Effector CD4-positive, alpha-beta T cell (primary cell): ENCODE measurements around the gene ZNF227.
"Not testable (repeated sequence)": the region's sequence is repeated elsewhere in the genome, so short reads cannot be mapped to it uniquely, and the experiment has no call there.

ENCODE experiments used
- DNase-seq: peaks from one replicate; pipeline ENCODE4 v3.0.0-alpha.2; 2020

The ZNF227 gene

GRCh38 chr19:44252332-44252731 lies 40.0 kb downstream of the ZNF227 start:
- not testable (repeated sequence) for DNase-seq

DNA sequence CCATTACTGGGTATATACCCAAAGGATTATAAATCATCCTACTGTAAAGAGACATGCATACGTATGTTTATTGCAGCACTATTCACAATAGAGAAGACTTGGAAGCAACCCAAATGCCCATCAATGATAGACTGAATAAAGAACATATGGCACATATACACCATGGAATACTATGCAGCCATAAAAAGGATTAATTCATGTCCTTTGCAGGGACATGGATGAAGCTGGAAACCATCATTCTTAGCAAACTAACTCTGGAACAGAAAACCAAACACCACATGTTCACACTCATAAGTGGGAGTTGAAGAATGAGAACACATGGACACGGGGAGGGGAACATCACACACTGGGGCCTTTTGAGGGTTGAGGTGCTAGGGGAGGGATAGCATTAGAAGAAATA lies 41.1 kb downstream of the ZNF227 start:
- not testable (repeated sequence) for DNase-seq

DNA sequence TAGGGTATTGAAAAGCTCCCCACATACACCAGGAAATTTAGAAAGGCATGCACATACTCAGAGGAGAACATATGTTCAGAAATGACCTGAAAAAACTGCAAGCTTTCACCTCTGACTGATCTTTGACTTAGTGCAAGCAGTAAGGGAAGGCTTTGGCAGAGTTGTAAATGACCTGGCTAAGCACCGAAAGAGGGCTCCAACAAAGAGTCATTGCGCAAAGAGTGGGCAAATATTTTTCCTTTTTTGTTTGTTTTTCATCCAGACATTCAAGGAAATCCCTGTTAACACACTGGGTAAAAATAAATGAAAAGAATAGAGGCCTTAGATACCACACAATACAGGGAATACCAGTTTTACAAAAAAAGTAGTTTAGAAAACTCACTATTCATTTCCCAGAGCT lies 42.2 kb downstream of the ZNF227 start:
- DNase-seq = no peak

- no peak for DNase-seq
Observed at GRCh38 chr19:44255705-44256411, 43.5 kb downstream of the ZNF227 start.

- no peak for DNase-seq
Observed at GRCh38 chr19:44258136-44258535, 45.8 kb downstream of the ZNF227 start.

DNA sequence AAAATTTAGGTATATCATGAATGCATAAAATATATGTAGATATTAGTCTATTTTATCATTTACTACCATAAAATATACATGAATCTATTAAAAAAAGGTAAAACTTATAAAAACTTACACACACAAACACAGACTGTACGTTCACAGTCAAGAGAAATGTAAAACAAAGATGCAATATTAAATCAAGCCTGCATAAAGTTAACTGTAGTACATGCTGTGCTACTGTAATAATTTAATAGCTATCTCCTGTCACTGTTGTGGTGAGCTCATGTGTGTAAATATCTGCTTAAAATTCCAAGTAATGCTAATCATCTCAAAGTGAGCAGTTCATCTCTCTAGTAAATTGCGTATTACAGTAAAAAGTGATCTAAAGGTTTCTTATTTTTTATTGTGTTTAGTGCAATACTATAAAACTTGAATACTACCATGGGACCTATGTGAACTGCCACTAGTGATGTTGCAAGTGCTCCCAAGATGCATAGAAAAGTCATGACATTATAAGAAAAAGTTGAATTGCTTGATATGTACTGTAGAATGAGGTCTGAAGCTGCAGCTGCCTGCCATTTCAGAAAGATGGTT lies 46.6 kb downstream of the ZNF227 start:
- no peak for DNase-seq

DNA sequence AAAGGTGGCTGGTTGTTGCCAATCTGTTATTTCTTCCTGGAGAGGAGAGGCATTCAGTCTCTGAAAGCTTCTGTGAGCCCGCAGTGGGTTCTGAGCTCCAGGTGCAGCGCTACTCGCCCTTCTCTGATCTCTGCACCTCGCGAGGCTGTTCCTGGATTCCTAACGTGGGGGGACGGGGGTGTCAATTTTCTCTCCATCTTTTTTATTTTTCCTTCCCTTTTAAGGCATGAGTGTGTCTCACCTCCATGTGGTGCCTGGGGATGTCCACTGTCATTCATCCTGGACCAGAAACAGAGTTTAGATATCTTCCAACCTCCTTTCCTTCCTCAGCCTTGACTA lies 48.0 kb downstream of the ZNF227 start:
- no peak for DNase-seq

DNA sequence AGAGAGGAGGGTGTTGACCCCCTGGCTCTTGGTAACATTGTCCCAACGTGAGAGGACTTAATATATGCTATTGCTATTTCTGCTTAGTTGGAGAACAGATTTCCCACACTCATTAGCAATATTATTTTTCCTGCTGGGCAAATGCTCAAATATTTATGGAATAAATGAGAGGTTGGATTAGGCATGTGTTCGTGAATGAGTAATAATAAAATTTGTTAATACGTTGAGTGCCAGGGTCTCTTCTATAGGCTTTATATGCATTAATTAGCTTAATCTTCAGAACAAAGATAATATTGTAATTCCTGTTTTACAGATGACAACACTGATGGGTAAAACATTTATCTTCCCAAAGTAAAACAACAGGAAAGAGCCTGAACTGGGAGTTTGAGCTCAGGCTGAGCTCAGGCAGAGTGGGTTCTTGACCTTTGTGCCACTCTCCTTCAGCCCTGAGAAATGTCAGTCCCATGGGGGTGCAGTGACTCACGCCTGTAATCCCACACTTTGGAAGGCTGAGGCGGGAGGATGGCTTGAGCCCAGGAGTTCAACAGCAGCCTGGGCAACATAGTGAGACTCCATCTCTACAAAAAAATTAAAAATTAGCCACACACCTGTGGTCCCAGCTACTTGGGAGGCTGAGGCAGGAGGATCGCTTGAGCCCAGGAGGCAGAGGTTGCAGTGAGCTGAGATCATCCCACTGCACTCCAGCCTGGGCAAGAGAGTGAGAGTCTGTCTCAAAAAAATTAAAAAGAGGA lies 48.5 kb downstream of the ZNF227 start:
- DNase-seq = no peak

DNA sequence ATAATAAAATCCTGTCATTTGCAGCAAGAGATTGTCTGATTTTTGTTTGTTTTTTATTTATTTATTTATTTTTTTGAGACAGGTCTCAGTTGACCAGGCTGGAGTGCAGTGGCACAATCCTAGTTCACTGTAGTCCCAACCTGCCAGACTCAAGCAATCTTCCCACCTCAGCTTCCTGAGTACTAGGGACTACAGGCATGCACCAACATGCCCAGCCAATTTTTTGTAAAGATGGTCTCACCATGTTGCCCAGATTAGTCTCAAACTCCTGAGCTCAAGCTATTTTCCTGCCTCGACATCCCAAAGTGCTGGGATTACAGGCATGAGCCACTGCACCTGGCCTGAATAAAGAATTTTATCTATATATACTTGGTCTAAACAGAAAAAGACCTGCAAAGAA lies 65.0 kb downstream of the ZNF227 start:
- DNase-seq = no peak

DNA sequence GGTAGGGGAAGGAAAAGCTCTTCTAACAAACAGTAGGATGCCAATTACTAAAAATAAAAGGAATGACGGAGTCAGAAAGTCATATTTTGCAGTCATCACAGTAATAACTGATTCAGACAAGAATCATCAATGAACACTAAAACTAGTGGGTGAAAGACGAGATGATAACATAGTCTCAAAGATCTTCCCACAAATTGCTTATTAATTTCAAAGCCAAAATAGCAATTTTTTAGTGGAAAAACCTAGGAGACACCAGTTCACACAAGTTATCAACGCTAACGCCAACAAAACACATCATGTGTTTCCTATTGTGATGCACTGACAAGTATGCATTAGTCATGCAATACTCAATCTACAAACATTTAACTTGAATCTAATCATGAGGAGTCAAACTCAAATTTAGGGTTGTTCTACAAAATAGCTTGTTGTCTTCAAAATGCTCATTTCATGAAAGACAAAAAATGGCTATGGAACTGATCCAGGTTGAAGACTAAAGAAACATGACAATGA lies 65.9 kb downstream of the ZNF227 start:
- no peak for DNase-seq

GRCh38 chr19:44280916-44281315 lies 68.6 kb downstream of the ZNF227 start:
- no peak for DNase-seq

- DNase-seq = no peak
Observed at GRCh38 chr19:44282846-44283245, 70.5 kb downstream of the ZNF227 start.

DNA sequence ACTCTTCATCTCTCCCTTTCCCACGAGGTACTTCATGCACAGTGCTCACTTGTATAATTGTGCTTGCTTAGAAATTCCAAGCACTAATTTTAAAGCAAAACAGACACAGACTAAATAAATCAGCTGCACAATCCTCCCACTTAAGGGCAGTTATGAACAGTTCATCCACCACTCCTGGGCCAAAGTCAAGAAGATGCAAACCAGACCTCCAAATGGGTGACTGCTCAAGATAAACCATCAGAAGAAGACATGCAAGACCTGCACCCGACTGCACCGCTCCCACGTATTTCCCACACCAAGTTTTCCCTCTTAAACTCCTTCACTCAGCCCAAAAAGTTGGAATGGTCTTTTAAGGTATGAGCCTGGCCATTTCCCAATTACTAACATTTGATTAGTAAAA lies 72.6 kb downstream of the ZNF227 start:
- DNase-seq = no peak
